ENCODE measurements around the gene SPEN.
"Not testable (repeated sequence)": the region's sequence is repeated elsewhere in the genome, so short reads cannot be mapped to it uniquely, and the experiment has no call there.

SPEN gene

GRCh38 chr1:15833069-15833679, 14.3 kb upstream of the SPEN start:
- peak in 1 of 2 donors; percentile 30 for DNase-seq (ENCODE audit: low read depth in 2 of 2)

DNA sequence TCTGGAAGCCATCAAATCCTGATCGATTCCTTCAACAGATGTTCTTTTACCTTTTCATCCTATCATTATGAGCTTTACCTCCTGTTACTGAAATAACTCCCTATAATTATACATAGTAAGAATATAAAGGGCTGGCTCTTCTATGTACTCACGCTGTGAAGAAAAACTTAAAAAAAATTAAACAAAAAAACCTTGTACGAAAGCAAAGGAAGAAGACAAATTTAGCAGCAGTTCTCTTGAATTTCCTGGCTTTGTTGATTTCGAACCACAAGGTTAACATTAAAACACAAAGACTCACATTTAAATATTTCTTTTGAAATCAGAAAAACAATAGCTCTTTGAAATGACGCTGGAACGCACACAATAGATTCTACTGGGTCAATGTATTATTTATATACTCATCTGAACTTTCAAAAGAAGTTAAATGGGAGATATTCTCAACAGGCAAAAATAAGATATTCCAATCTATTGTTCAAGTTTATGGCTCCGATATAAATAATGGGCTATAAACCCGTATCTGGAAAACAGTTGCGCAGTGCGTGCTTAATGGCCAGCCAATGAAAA, 13.6 kb upstream of the SPEN start:
- DNase-seq (ENCODE audit: low read depth in 2 of 2): no peak

DNA sequence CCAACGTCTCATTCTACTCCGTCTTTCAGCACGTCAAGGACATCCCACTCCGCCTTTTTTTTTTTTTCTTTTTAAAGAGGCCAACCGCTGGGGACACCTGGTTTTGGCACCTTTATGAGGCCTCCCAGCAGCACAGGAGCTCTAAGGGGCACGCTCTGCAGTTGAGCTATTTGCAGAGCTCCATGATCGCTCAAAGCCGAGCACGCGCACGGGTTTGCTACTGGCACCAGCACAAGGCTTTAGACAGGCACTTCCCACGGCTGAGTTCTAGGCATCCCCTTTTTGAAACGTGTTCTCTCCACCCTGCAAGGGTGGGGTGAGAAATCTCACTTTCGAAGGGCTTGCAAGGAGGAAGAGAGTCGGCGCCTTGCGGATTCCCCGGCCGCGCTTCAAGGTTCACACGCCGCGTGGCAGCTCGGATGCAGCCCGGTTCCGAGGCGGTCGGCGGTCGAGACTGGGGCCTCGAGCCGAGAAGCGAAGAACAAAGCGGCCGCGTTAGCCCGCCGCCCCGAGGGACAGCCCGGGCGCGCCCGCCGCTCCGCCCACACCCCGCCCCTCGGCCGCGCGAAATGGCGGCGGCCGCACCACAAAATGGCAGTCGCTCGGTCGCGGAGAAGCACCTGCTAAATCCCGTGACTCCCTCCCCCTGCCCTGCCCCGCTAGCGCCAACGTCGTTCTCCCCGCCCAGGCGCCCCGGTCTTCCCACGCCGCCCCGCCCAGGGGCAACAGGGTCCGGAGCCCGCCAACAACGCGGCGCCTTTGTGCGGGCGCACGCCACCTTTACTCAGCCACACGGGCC, 12.9 kb upstream of the SPEN start:
- DNase-seq (ENCODE audit: low read depth in 2 of 2): peak; percentile 82

- no peak for DNase-seq (ENCODE audit: low read depth in 2 of 2)
Observed at GRCh38 chr1:15835205-15835740, 12.2 kb upstream of the SPEN start.

DNA sequence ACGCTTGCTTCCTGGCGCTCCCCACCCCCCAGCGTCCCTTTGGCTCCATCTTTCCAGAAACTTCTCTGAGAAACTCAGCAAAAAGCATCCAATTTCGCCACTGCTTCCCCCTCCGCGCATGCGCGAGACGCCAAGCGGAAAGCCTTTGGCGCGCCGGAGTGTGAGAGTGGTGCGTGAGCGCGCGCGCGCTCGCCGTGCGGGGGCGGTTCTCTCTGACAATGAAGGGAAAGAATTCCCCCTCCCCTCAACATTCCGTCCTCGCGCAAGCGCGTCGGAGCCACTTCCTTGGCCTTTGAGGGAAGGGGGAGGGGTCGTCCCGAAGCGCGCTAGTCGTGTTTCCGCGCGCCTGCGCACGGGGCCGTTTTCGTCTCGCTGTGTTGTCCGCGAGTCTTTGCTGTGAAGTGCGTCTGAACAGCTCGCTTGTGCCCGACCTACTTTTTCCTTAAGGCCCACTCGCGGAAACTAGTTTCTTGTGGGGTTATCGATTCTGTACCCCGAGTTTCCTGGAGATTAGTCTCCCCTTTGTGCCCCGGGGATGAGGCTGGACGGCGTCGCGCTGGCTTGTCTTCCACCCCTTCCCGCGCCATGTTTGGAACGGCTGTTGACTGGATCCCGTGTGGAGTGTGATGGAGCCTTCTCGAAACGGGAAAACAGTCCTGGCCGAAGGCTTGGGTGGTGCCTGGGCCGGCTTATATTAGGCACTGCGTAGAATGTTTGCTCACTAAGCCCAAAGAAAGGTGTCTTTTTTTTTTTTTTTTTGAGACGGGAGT, 11.6 kb upstream of the SPEN start:
- DNase-seq (ENCODE audit: low read depth in 2 of 2): peak; percentile 99

DNA sequence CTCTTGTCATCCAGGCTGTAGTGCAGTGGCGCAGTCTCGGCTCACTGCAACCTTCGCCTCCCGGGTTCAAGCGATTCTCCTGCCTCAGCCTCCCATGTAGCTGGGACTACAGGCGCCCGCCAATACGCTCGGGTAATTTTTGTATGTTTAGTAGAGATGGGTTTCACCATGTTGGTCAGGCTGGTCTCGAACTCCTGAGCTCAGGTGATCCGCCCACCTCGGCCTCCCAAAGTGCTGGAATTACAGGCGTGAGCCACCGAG, 11.1 kb upstream of the SPEN start:
- DNase-seq (ENCODE audit: low read depth in 2 of 2): not testable (repeated sequence)

DNA sequence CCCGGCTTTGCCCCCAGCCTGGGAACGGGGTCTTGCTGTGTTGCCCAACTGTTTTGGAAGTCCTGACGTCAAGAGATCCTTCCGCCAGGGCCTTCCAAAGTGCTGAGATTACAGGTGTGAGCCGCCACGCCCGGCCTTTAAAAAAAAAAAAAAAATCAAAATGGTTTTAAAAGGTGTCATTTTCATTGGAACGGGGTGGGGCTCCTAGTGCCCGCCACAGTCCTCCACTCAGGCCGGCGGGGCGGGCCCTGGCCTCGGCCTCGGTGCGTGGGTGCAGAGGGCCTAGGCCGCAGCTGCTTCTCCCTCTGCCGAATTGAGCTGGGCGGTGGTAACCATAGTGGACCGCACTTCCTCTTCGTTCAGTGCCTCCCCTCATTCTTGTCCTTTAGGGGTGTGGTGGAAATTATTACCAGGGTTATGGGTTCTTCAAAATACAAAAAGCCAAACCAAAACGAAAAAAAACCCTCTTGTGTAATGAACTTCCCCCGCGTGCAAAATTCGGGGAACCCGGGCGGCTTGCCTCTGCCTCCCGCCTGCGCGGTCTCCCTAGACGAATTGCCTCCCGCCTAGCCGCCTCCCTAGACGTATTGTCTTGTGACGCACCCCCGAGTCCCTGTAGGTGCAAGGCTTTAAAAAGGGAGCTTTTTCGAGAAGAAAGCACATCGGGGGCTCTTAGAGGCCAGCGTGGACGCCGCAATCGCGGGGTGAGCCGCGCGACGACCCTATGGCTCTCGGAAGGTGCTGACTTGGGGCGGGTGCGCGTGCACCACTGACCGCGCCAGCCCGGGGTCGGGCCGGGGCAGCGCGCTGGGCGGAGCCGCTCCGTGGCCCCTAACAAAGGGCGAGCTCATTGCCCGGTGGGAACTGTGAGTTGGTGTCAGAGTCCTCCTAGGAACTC, 10.5 kb upstream of the SPEN start:
- DNase-seq (ENCODE audit: low read depth in 2 of 2): peak; percentile 62

GRCh38 chr1:15837931-15838330, 9.6 kb upstream of the SPEN start:
- no peak for DNase-seq (ENCODE audit: low read depth in 2 of 2)

GRCh38 chr1:15838721-15839120, 8.8 kb upstream of the SPEN start:
- DNase-seq (ENCODE audit: low read depth in 2 of 2): no peak

DNA sequence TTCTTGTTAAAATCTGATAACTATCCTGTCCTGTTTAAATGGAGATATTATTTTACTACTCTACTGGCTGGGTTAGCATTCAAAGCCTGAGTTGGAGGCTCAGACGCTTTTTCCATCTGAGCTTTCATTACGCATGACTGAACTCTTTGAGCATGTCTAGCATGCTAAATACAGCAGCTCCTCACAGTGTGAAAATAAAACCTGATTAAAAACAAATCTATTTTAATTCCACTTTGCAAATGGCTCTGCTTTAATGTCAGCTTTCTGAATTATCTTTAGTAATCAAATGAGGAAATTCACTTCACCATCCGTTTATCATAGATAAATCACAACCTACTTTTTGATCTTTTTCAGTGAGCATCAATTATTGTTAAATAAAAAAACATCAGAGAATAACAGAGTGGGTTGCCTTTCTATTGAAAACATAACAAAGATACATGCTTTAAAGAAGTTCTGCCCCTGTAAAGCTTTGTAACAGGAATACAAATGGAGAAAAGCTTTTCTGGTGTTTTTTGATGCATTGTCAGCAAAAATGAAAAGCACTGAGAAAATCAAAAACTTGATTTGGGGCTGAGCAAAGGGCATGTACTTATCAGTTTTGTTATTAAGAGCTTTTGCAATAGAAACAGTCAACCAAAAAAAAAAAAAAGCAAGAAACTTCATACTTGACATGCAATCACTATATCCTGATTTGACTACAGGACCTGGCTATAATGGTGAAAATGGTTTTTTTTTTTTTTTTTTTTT, 3.5 kb upstream of the SPEN start:
- DNase-seq (ENCODE audit: low read depth in 2 of 2): no peak

DNA sequence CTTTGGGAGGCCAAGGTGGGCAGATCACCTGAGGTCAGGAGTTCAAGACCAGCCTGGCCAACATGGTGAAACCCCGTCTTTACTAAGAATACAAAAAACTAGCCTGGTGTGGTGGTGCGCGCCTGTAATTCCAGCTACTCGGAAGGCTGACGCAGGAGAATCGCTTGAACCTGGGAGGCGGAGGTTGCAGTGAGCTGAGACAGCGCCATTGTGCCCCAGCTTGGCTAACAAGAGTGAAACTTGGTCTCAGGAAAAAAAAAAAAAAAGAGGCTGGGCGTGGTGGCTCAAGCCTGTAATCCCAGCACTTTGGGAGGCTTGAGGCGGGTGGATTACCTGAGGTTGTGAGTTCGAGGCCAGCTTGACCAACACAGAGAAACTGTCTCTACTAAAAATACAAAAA, 1.5 kb upstream of the SPEN start:
- not testable (repeated sequence) for DNase-seq (ENCODE audit: low read depth in 2 of 2)

GRCh38 chr1:15847893-15848142, 311 bp downstream of the SPEN start:
- no peak for DNase-seq (ENCODE audit: low read depth in 2 of 2)

DNA sequence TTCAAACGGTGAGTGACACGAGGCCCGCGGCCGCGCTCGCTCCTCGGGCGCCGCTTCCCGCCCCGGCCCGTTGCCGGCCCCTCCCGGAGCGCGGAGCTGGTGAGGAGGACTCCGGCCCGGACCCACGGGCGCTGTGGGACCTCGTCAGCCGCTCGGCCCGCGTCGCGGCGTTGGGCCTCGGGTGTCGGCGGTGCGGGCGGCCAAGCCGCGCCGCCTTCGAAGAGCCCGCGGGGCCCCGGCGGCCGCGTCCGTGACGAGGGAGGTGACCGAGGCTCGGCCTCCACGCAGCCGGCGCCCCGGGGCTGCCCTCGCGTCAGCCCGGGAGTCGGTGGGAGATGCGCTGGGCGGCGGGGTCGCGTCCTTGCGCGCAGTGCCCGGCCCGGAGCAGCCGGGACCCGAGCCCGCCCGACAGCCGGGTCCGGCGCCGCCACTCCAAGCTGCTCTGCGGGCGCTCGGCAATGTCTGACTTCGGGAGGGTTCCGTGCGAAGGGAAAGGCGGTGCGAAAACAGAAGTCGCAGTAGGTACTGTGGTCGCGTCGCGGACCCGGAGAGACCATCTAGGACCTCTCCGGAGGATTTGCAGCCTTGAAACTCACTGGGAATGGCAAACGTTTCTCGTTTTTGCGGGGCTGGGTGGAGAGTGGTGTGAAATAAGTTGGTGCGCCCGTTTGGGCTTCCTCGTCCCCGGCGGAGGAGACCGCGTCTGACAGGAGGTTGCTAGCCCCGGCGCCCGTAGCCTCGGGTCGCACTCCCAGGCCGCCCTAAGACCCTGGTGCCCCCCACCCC, 829 bp downstream of the SPEN start:
- DNase-seq (ENCODE audit: low read depth in 2 of 2): no peak

DNA sequence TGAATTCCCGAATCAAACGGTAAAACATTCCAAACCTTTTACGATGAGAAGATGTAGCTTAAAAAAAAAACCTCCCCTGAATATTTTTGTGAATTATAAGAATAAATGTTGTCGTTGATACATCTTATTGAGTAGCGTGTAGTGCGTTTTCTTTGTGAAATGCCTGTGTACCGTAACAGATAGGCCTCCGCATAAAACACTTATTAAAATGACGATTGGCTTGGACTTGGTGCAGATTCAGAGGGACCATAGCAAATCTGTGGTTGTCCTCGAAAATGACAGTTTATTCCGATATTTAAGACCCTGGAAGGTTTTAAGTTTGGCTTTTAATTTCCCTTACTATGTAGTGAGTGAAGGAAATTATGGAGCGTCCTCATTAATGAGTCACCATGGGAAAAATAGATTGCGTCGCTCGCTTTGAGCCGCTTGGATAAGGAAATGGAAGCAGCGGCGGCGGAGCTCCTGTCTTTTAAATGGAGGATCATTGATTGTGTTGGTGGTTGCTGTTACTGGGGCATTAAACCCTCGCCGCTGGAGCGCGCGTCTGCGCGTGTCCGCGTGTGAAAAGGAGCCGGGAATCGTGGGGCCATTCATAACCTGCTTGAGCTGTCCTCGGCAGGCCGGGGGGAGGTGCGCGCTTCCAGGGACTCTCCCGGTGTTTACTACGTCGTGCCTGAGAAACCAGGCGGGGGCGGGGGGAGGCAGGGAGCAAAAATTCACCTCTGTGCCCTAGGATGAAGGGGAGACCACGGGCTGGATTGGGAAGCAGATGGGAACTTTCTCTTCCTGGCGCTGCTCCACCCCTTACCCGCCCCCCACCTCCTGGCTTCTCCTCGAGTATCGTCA, 1.6 kb downstream of the SPEN start:
- peak; percentile 41 to 50 for DNase-seq (ENCODE audit: low read depth in 2 of 2)

- no peak for DNase-seq (ENCODE audit: low read depth in 2 of 2)
Observed at GRCh38 chr1:15849775-15850324, 2.3 kb downstream of the SPEN start.

DNA sequence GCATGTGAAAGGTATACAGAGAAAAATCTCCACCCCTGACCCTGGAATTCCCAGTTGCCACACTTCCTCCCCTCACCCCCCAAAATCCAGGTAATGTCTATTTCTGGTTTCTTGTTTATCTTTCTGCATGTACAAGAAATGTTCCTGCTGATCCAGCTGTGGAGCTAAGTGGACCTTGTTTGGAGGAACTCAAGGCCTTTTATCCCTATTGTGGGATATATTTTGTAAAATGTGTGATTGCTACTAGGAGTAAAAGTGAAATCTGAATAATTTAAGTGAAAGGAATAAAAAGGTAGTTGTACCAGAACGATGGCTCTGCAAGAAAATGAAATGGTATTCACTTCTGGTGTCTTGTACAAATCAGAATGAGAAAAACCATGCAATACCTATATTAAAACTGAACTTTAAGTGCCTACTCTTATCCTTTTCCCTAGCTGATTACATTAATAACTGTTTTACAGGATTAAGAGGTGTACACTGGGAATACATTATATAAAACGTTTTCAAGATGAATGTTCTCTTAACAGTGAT, 3.0 kb downstream of the SPEN start:
- no peak for DNase-seq (ENCODE audit: low read depth in 2 of 2)

DNA sequence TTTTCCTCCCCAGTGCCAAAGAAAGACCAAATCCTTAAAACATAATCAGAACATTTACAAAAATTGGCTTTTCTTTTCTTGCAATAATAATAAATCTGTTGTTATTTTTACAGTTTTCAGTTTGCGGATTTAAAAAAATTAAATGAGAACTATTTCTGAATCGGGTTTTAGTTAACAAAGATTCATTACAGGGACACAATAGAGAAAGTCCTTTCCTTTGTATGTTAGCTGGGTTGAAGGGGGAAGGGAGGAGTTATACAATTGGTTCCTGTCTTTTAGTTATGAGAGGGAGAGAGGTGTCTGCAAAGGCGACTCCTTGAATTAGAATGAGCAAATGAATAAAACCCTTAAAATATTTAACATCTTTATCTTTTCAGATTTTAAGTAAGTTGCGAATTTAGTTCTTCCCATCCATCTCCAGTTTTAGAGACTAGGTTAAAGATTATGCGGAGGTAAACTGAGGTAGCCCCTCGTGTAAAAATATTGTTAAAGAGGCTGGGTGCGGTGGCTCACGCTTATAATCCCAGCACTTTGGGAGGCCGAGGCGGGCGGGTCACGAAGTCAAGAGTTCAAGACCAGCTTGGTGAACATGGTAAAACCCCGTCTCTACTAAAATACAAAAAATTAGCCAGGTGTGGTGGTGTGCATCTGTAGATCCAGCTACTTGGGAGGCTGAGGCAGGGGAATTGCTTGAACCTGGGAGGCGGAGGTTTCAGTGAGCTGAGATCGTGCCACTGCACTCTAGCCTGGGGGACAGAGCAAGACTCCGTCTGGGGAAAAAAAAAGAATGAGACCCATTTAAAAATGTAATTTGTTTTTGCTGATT, 3.9 kb downstream of the SPEN start:
- no peak for DNase-seq (ENCODE audit: low read depth in 2 of 2)

Data from stimulated activated CD8-positive, alpha-beta memory T cell treated with anti-CD3 and anti-CD28 coated beads, Interleukin-15, amount 100 ng/mL, for 4 hours (primary cell).